HEK293 (cell line): ENCODE measurements around the gene QPCT.

Experiments used
- CTCF ChIA-PET: fragments of 350-600 bp; formaldehyde crosslinking; extraction: SDS; loops from one replicate; lab custom pipeline; 2021; ENCODE audit warnings: antibody characterized with exemption; lab: Yijun Ruan, JAX
- POLR2A ChIA-PET: fragments of 300-600 bp; formaldehyde crosslinking; extraction: SDS; loops from one replicate; lab custom pipeline; 2020; ENCODE audit warnings: antibody characterized with exemption, inconsistent platforms; lab: Yijun Ruan, JAX
- H3K27ac ChIP-seq: fragments of 200-500 bp; sonication (Bioruptor generic); 2 replicates; pipeline ENCODE4 v1.5.1; 2014; ENCODE audit warnings: low read depth, low read length, control low read depth, inconsistent platforms; ENCODE audit errors: extremely low read depth
- H3K36me3 ChIP-seq, 2 experiments: fragments of 200-500 bp in 1 of 2; sonication (Bioruptor generic) in 1 of 2; 1 replicate in 1 of 2; 2 replicates in 1 of 2; pipeline ENCODE4 v1.5.1; 2014 to 2017; ENCODE audit warnings: inconsistent platforms in 2 of 2, low read length in 2 of 2; ENCODE audit not compliant: control insufficient read depth in 2 of 2, insufficient read depth in 1 of 2
- H3K4me1 ChIP-seq: fragments of 200-500 bp; sonication (Bioruptor generic); 2 replicates; pipeline ENCODE4 v1.5.1; 2014; ENCODE audit warnings: mild to moderate bottlenecking, low read length, inconsistent platforms; ENCODE audit not compliant: control insufficient read depth, insufficient read depth
- H3K4me3 ChIP-seq: 2 replicates; pipeline ENCODE4 v1.5.1; 2011; ENCODE audit warnings: low read depth, mild to moderate bottlenecking, control low read depth, low read length, moderate library complexity
- H3K9me3 ChIP-seq: fragments of 200-500 bp; sonication (Bioruptor generic); 2 replicates; pipeline ENCODE4 v1.5.1; 2014; ENCODE audit warnings: low read depth, low read length, inconsistent platforms; ENCODE audit not compliant: control insufficient read depth, insufficient read depth
- EGR2 ChIP-seq: fragments of 450-650 bp; formaldehyde crosslinking; IDR thresholded peaks from 2 replicates; pipeline ENCODE4 v1.5.1; 2016; ENCODE audit warnings: low read depth, missing biosample characterization, missing genetic modification characterization
- GLIS1 ChIP-seq: fragments of 450-650 bp; formaldehyde crosslinking; IDR thresholded peaks from 2 replicates; pipeline ENCODE4 v1.5.1; 2016; ENCODE audit warnings: missing biosample characterization, missing genetic modification characterization
- OVOL3 ChIP-seq: fragments of 450-650 bp; formaldehyde crosslinking; IDR thresholded peaks from 2 replicates; pipeline ENCODE4 v1.5.1; 2016; ENCODE audit warnings: missing biosample characterization, missing genetic modification characterization
- PRDM1 ChIP-seq: fragments of 450-650 bp; formaldehyde crosslinking; IDR thresholded peaks from 2 replicates; pipeline ENCODE4; 2016; ENCODE audit warnings: missing biosample characterization, missing genetic modification characterization
- PRDM6 ChIP-seq: fragments of 450-650 bp; formaldehyde crosslinking; IDR thresholded peaks from 2 replicates; pipeline ENCODE4 v1.5.1; 2017; ENCODE audit warnings: missing biosample characterization, missing genetic modification characterization
- ZNF121 ChIP-seq: fragments of 450-650 bp; formaldehyde crosslinking; IDR thresholded peaks from 2 replicates; pipeline ENCODE4 v1.5.1; 2016; ENCODE audit warnings: missing biosample characterization, missing genetic modification characterization
- ZNF138 ChIP-seq: fragments of 450-650 bp; formaldehyde crosslinking; IDR thresholded peaks from 2 replicates; pipeline ENCODE4 v1.5.1; 2016; ENCODE audit warnings: missing biosample characterization, missing genetic modification characterization, borderline replicate concordance
- ZNF175 ChIP-seq: fragments of 450-650 bp; formaldehyde crosslinking; IDR thresholded peaks from 2 replicates; pipeline ENCODE4 v1.5.1; 2016; ENCODE audit warnings: missing biosample characterization, missing genetic modification characterization
- ZNF19 ChIP-seq: fragments of 450-650 bp; formaldehyde crosslinking; IDR thresholded peaks from 2 replicates; pipeline ENCODE4; 2016; ENCODE audit warnings: missing biosample characterization, missing genetic modification characterization, low read depth
- ZNF211 ChIP-seq: fragments of 450-650 bp; formaldehyde crosslinking; IDR thresholded peaks from 2 replicates; pipeline ENCODE4 v1.5.1; 2016; ENCODE audit warnings: low read depth, missing biosample characterization, missing genetic modification characterization
- ZNF274 ChIP-seq, 2 experiments: fragments of 200-500 bp in 1 of 2; fragments of 450-650 bp in 1 of 2; sonication (Bioruptor generic) in 1 of 2; formaldehyde crosslinking in 1 of 2; IDR thresholded peaks; 2 replicates each; pipeline versions ENCODE4 v1.5.1 to v1.6.1; 2014 to 2016; ENCODE audit warnings: borderline replicate concordance in 1 of 2, inconsistent platforms in 1 of 2, low read length in 1 of 2, missing biosample characterization in 1 of 2, missing genetic modification characterization in 1 of 2
- ZNF292 ChIP-seq: fragments of 450-650 bp; formaldehyde crosslinking; IDR thresholded peaks from 2 replicates; pipeline ENCODE4 v1.5.1; 2016; ENCODE audit warnings: low read depth, missing biosample characterization, missing genetic modification characterization, borderline replicate concordance
- ZNF394 ChIP-seq: fragments of 450-650 bp; formaldehyde crosslinking; IDR thresholded peaks from 2 replicates; pipeline ENCODE4 v1.5.1; 2016; ENCODE audit warnings: missing biosample characterization, missing genetic modification characterization, mild to moderate bottlenecking, moderate library complexity, borderline replicate concordance
- ZNF501 ChIP-seq: fragments of 450-650 bp; formaldehyde crosslinking; IDR thresholded peaks from 2 replicates; pipeline ENCODE4 v1.5.1; 2016; ENCODE audit warnings: missing biosample characterization, missing genetic modification characterization
- ZNF549 ChIP-seq: fragments of 450-650 bp; IDR thresholded peaks from 2 replicates; pipeline ENCODE4 v1.5.1; 2018; ENCODE audit warnings: missing biosample characterization, missing genetic modification characterization, mild to moderate bottlenecking, inconsistent platforms, moderate library complexity
- ZNF560 ChIP-seq: fragments of 450-650 bp; formaldehyde crosslinking; IDR thresholded peaks from 2 replicates; pipeline ENCODE4 v1.5.1; 2017; ENCODE audit warnings: missing biosample characterization, missing genetic modification characterization, borderline replicate concordance
- ZSCAN23 ChIP-seq: fragments of 450-650 bp; formaldehyde crosslinking; IDR thresholded peaks from 2 replicates; pipeline ENCODE4 v1.5.1; 2016; ENCODE audit warnings: missing biosample characterization, missing genetic modification characterization
- TF ChIP-seq, protein P1 (sequence below): fragments of 450-650 bp; formaldehyde crosslinking; IDR thresholded peaks from 2 replicates; pipeline ENCODE4 v1.5.1; 2016; ENCODE audit warnings: missing biosample characterization, missing genetic modification characterization
- TF ChIP-seq, protein P2 (sequence below): fragments of 450-650 bp; formaldehyde crosslinking; IDR thresholded peaks from 2 replicates; pipeline ENCODE4 v1.5.1; 2016; ENCODE audit warnings: missing biosample characterization, missing genetic modification characterization
- TF ChIP-seq, protein P3 (sequence below): fragments of 450-650 bp; formaldehyde crosslinking; IDR thresholded peaks from 2 replicates; pipeline ENCODE4 v1.5.1; 2016; ENCODE audit warnings: missing biosample characterization, missing genetic modification characterization

Gene QPCT

GRCh38 chr2:37337620-37338280, 6.7 kb upstream of the QPCT start:
- TF ChIP-seq PRDM1 (tag by site-specific recombination) (peak; percentile 24; the same call in 1 of the 2 replicates), EGR2 (tag by site-specific recombination) (no peak), OVOL3 (tag by site-specific recombination) (no peak), ZNF274 (IDR thresholded peaks at IDR 0.05; ENCODE audit: low read length) (no peak), ZNF274 (tag by site-specific recombination; IDR thresholded peaks at IDR 0.05; ENCODE audit: borderline replicate concordance) (no peak), ZNF121 (no peak)
- TF ChIP-seq, all 188 proteins: peak for 1
- POLR2A ChIA-PET = interaction anchor here (0.9 kb wide), 1 partner anchor 19 kb away, joined by 3 read pairs; no protein-coding TSS in a partner anchor
- H3K36me3 ChIP-seq = no peaks in the 10 kb centered on the region
- H3K4me1 ChIP-seq = peaks cover 11% of the 10 kb centered on the region
- CTCF ChIA-PET = interaction anchor here (0.6 to 1.2 kb wide), 2 partner anchors 35 to 50 kb away, joined by 3 read pairs; no protein-coding TSS in a partner anchor
- no peak overlapping the region for H3K27ac ChIP-seq
- H3K4me3 ChIP-seq = no peak overlapping the region
- no peaks in the 10 kb centered on the region for H3K9me3 ChIP-seq

- no peak overlapping the region for H3K27ac ChIP-seq
- no peaks in the 10 kb centered on the region for H3K9me3 ChIP-seq
- POLR2A ChIA-PET = no interaction called here
- CTCF ChIA-PET = interaction anchor here (0.6 kb wide), 2 partner anchors 98 to 305 kb away, joined by 3 to 4 read pairs; no protein-coding TSS in a partner anchor
- H3K4me1 ChIP-seq = peaks cover 14% of the 10 kb centered on the region
- H3K36me3 ChIP-seq = no peaks in the 10 kb centered on the region
- no peak overlapping the region for H3K4me3 ChIP-seq
- TF ChIP-seq ZNF549 (tag by site-specific recombination) (no peak), ZNF394 (tag by site-specific recombination) (no peak), ZNF138 (tag by site-specific recombination) (no peak), ZNF560 (tag by site-specific recombination) (no peak), PRDM6 (0 out of 2 replicates have a peak, but pooled peaks have one; percentile 6), ZSCAN23 (tag by site-specific recombination) (no peak), ZNF19 (tag by site-specific recombination) (no peak), GLIS1 (tag by site-specific recombination) (peak; percentile 18; the same call in 1 of the 2 replicates), ZNF175 (tag by site-specific recombination) (no peak), ZNF292 (no peak), ZNF501 (tag by site-specific recombination) (no peak), ZNF211 (tag by site-specific recombination) (no peak)
- TF ChIP-seq, protein P1, sequence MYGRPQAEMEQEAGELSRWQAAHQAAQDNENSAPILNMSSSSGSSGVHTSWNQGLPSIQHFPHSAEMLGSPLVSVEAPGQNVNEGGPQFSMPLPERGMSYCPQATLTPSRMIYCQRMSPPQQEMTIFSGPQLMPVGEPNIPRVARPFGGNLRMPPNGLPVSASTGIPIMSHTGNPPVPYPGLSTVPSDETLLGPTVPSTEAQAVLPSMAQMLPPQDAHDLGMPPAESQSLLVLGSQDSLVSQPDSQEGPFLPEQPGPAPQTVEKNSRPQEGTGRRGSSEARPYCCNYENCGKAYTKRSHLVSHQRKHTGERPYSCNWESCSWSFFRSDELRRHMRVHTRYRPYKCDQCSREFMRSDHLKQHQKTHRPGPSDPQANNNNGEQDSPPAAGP = no peak
- TF ChIP-seq, protein P2, sequence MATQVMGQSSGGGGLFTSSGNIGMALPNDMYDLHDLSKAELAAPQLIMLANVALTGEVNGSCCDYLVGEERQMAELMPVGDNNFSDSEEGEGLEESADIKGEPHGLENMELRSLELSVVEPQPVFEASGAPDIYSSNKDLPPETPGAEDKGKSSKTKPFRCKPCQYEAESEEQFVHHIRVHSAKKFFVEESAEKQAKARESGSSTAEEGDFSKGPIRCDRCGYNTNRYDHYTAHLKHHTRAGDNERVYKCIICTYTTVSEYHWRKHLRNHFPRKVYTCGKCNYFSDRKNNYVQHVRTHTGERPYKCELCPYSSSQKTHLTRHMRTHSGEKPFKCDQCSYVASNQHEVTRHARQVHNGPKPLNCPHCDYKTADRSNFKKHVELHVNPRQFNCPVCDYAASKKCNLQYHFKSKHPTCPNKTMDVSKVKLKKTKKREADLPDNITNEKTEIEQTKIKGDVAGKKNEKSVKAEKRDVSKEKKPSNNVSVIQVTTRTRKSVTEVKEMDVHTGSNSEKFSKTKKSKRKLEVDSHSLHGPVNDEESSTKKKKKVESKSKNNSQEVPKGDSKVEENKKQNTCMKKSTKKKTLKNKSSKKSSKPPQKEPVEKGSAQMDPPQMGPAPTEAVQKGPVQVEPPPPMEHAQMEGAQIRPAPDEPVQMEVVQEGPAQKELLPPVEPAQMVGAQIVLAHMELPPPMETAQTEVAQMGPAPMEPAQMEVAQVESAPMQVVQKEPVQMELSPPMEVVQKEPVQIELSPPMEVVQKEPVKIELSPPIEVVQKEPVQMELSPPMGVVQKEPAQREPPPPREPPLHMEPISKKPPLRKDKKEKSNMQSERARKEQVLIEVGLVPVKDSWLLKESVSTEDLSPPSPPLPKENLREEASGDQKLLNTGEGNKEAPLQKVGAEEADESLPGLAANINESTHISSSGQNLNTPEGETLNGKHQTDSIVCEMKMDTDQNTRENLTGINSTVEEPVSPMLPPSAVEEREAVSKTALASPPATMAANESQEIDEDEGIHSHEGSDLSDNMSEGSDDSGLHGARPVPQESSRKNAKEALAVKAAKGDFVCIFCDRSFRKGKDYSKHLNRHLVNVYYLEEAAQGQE = no peak
- TF ChIP-seq, protein P3, sequence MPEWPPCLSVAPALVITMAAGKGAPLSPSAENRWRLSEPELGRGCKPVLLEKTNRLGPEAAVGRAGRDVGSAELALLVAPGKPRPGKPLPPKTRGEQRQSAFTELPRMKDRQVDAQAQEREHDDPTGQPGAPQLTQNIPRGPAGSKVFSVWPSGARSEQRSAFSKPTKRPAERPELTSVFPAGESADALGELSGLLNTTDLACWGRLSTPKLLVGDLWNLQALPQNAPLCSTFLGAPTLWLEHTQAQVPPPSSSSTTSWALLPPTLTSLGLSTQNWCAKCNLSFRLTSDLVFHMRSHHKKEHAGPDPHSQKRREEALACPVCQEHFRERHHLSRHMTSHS (tag by site-specific recombination) = no peak
Observed at GRCh38 chr2:37338933-37339332, 5.5 kb upstream of the QPCT start.
